ENCODE data around the gene PVRIG. TPM values are rescaled to one million over a fixed set of nuclear protein-coding genes. Genes with fewer than 3 reads are reported as not detected.
"Not testable (repeated sequence)": the region's sequence is repeated elsewhere in the genome, so short reads cannot be mapped to it uniquely, and the experiment has no call there.

PVRIG gene
- total RNA-seq, 1 experiment from 2014 or later, result 1.1 TPM

- TF ChIP-seq CTCF (conservative IDR thresholded peaks at IDR 0.05) (no peak), EZH2 (IDR thresholded peaks at IDR 0.05; ENCODE audit: low read depth) (no peak)
- no peaks in the 10 kb centered on the region for H3K9me2 ChIP-seq (ENCODE audit: insufficient read depth)
- no TSS peak for BruUV-seq (replicated peaks)
- no peaks in the 10 kb centered on the region for H3K9me3 ChIP-seq (ENCODE audit: insufficient read depth, low read depth)
- no peak overlapping the region for H2AFZ ChIP-seq
- no peak overlapping the region for H3K27ac ChIP-seq
- no peaks in the 10 kb centered on the region for H3K79me2 ChIP-seq (ENCODE audit: low read depth)
- peaks cover 3% of the 10 kb centered on the region; the same call in 1 of the 2 replicates for H3F3A ChIP-seq (ENCODE audit: insufficient read depth, low read depth)
- H3K4me2 ChIP-seq, result no peak overlapping the region
- POLR2A ChIA-PET (ENCODE audit: unreplicated experiment), result no interaction called here
- no peaks in the 10 kb centered on the region for H3K27me3 ChIP-seq (ENCODE audit: insufficient read depth, low read depth)
- H3K4me1 ChIP-seq (replicated peaks; ENCODE audit: insufficient read depth), result peaks cover 11% of the 10 kb centered on the region
- CTCF ChIA-PET, result interaction anchor here (0.6 to 1.3 kb wide), 3 partner anchors 49 to 83 kb away, joined by 3 to 5 read pairs (median 3); no protein-coding TSS in a partner anchor
- intact Hi-C loops (cut with micrococcal nuclease; ENCODE audit: unreplicated experiment), result loop anchor here (2.0 kb wide), 1 partner anchor 83 kb away; no protein-coding TSS in a partner anchor
- no peaks in the 10 kb centered on the region for H3K36me3 ChIP-seq (ENCODE audit: low read depth)
- H3K4me3 ChIP-seq, result no peak overlapping the region
- H4K20me1 ChIP-seq (ENCODE audit: insufficient read depth), result no peaks in the 10 kb centered on the region
- DNase-seq, result no peak
Observed at GRCh38 chr7:100215895-100216294, 3.9 kb upstream of the PVRIG start.

DNA sequence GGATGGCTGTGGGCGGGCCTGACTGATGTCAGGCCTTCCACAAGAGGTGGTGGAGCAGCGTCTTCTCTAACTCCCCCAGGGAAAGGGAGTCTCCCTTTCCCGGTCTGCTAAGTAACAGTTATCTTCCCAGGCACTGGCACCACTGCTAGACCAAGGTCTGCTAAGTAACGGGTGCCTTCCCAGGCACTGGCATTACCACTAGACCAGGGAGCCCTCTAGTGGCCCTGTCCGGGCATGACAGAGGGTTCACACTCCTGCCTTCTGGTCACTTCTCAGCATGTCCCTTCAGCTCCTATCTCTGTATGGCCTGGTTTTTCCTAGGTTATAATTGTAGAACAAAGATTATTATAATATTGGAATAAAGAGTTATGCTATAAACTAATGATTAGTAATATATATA lies 1.8 kb upstream of the PVRIG start:
- peak; percentile 48; the same call in 1 of the 2 replicates for TF ChIP-seq CTCF (conservative IDR thresholded peaks at IDR 0.05)
- DNase-seq, result peak in 1 of 2 experiments; percentile 82
- ChIA-PET CTCF (interaction anchor here (1.2 kb wide), 1 partner anchor 40 kb away, joined by 3 read pairs; the partner anchor contains the start of genes GPC2 and STAG3), POLR2A (ENCODE audit: unreplicated experiment) (interaction anchor here (0.6 kb wide), 1 partner anchor 57 kb away, joined by 20 read pairs; no protein-coding TSS in a partner anchor)
- intact Hi-C loops (cut with micrococcal nuclease; ENCODE audit: unreplicated experiment); H3K4me2 ChIP-seq; BruUV-seq (replicated peaks); H3K27me3 ChIP-seq (ENCODE audit: insufficient read depth, low read depth); H3K9me3 ChIP-seq (ENCODE audit: insufficient read depth, low read depth); H4K20me1 ChIP-seq (ENCODE audit: insufficient read depth); H2AFZ ChIP-seq; H3F3A ChIP-seq (ENCODE audit: insufficient read depth, low read depth); H3K36me3 ChIP-seq (ENCODE audit: low read depth); H3K27ac ChIP-seq; H3K9me2 ChIP-seq (ENCODE audit: insufficient read depth); H3K4me3 ChIP-seq; H3K79me2 ChIP-seq (ENCODE audit: low read depth): not testable (repeated sequence)
- H3K4me1 ChIP-seq (replicated peaks; ENCODE audit: insufficient read depth), result peaks cover 11% of the 10 kb centered on the region

DNA sequence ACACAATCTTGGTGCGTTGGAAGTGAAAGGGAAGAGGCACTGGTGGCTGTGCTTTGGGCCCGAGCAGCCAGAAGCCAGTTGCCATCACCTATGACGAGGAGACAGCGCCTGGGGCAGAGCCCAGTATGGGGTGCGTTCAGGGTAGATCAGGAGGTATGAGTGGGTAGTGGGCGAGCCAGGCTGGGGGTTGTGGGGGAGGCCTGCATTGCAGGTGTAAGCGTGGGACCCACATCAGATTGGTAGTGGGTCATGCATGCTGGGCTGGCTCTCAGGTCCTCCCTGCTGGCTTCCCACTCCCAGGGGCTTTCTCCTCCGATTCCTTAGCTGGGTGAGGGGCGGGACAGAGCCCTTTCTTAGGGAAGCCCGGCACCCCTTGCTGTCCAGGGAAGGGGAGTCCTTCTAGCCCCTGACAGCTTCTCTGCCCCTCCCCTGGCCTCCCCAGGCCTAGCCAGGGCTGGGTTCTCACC lies 445 bp upstream of the PVRIG start:
- H3K79me2 ChIP-seq (ENCODE audit: low read depth), result no peaks in the 10 kb centered on the region
- intact Hi-C loops (cut with micrococcal nuclease; ENCODE audit: unreplicated experiment), result no loop called here
- no peaks in the 10 kb centered on the region for H4K20me1 ChIP-seq (ENCODE audit: insufficient read depth)
- ChIA-PET POLR2A (ENCODE audit: unreplicated experiment) (no interaction called here), CTCF (no interaction called here)
- H3K4me3 ChIP-seq, result no peak overlapping the region
- no peak overlapping the region for H2AFZ ChIP-seq
- no peak overlapping the region for H3K27ac ChIP-seq
- no peaks in the 10 kb centered on the region for H3F3A ChIP-seq (ENCODE audit: insufficient read depth, low read depth)
- BruUV-seq (replicated peaks), result no TSS peak
- peaks cover 6% of the 10 kb centered on the region for H3K4me1 ChIP-seq (replicated peaks; ENCODE audit: insufficient read depth)
- TF ChIP-seq EZH2 (IDR thresholded peaks at IDR 0.05; ENCODE audit: low read depth) (no peak), CTCF (conservative IDR thresholded peaks at IDR 0.05) (no peak)
- H3K9me2 ChIP-seq (ENCODE audit: insufficient read depth), result no peaks in the 10 kb centered on the region
- no peaks in the 10 kb centered on the region for H3K9me3 ChIP-seq (ENCODE audit: insufficient read depth, low read depth)
- no peaks in the 10 kb centered on the region for H3K36me3 ChIP-seq (ENCODE audit: low read depth)
- no peaks in the 10 kb centered on the region for H3K27me3 ChIP-seq (ENCODE audit: insufficient read depth, low read depth)
- H3K4me2 ChIP-seq, result no peak overlapping the region
- DNase-seq, result no peak

All from PC-9 (cell line).